LHCN-M2 (cell line): ENCODE data around the gene AGXT. TPM values are rescaled to one million over a fixed set of nuclear protein-coding genes. Genes with fewer than 3 reads are reported as not detected.

ENCODE experiments used
- DNase-seq: peaks from one replicate; pipeline ENCODE4 v3.0.0-alpha.2; 2012; ENCODE audit warnings: low read depth
- total RNA-seq: library from RNA; depleted of rRNA; stranded (reverse); fragments of >200 nt; gene quantifications from 2 replicates; pipeline ENCODE4 v1.2.3, GENCODE V29; 2014

The AGXT gene
- total RNA-seq, 1 experiment from 2014 or later: not detected

DNA sequence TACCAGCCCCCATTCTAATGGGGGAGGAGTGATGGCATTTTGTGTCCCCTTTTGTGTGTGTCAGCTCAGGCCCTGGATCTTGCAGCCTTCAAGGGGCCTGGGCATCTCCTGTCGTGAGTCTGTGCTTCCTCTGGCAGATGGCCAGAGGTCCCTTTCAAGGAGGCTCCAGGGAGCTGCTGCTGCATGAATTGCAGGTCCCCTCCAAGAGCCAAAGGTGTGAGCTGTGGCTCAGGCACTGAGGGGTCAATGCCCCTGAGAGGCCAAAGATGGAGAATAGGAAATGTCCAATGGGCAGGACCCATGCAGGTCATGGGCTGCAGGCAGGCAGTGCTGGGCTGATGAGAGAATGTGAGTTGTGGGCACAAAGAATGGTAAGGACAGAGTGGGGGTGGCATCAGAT lies 16.9 kb downstream of the AGXT start:
- DNase-seq: no peak

- DNase-seq: no peak
Observed at GRCh38 chr2:240886023-240886565, 17.5 kb downstream of the AGXT start.

- DNase-seq: no peak
Observed at GRCh38 chr2:240886678-240887609, 18.3 kb downstream of the AGXT start.

GRCh38 chr2:240887631-240888030 lies 19.0 kb downstream of the AGXT start:
- DNase-seq: no peak

DNA sequence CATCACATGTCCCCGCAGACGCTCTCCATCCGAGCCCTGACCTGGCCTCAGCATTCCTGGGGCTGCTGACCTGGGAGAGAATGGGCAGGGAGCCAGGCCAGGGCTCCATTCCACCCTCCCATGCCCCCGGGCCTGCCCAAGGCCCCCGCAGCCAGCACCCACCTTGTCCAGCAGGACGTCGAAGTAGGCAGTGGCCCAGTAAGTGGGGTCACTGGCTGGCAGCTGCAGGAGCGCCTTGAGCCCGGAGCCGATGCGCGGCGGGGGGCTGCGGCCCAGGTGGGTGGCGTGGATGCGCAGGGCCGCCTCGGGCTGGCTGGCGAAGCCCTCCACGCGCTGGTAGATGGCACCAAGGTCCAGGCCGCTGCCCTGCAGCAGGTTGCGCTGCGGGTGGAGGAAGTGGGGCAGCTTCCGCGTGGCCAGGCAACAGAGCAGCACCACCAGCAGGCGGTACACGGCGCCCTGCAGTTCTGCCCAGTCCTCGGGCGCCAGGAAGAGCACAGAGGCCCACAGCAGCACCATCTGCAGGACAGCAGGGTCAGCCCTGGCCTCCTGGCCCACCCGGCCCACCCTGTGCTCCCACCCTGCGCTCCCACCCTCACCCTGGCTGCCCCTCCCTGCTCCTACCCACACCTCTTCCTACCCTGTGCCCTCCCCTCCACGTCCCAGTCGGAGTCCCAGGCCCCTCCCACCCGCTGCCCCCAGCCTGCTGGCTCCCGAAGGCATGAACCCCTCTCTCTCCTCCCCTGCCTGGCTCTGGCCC lies 19.7 kb downstream of the AGXT start:
- no peak for DNase-seq

- no peak for DNase-seq
Observed at GRCh38 chr2:240888890-240889573, 20.4 kb downstream of the AGXT start.

- DNase-seq: no peak
Observed at GRCh38 chr2:240889601-240890560, 21.3 kb downstream of the AGXT start.

DNA sequence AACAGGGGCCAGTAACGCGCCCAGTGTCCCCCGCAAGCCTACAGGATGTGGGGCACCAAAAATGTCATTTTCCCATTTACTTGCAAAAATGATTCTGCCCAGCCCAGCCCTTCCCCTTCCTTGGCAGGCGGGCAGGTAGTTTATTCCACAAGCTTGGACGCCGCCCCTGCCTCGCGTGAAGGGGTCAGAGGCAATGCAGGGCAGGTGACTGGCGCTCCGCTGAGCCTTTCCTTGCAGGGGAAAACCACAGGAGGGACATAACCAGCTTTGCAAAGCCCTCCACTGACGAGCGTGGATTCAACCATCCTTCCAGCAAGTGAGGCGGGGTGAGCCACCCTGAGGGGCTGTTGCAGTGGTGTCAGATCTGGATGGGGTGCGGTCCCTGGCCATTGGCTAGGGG lies 22.1 kb downstream of the AGXT start:
- DNase-seq: no peak

DNA sequence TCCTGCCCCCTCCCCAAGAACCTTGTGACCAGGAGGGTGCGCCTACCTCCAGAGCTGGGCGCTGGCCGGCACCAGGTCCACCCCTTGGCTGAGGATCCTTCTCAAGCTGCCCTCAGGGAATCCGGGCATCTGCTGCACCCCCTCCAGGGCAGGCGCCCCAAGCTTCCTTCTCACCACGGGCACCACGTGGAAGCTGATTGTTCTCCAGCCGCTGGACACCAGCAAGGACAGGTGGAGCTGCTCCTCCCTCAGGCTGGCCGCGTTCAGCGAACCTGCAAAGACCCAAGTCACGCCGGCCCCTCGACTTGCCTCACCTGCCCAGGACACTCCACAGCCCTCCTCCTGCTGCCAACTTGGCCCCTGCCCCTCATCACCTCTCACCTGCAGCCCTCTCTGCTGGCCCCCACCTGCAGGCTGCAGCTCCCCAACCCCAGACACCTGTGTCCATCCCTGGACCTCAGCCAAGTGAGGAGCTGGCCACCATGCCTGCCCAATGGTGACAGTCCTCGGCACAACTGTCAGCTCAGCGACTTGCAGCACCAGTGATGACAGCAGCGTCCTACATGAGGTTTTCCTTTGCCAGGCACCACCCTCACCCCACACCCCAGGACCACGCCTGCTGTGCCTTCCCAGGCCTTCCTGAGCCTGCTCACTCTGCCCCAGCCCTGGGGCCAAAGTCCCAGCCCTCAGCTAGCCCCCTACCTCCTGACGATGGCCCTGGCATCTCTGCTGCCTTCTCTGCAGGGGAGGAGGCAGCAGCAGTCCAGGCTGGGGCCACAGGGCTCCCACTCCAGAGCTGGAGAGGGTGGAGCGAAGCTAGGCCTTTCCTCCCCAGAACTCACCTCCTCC lies 23.1 kb downstream of the AGXT start:
- no peak for DNase-seq

GRCh38 chr2:240892356-240892755 lies 23.7 kb downstream of the AGXT start:
- no peak for DNase-seq

DNA sequence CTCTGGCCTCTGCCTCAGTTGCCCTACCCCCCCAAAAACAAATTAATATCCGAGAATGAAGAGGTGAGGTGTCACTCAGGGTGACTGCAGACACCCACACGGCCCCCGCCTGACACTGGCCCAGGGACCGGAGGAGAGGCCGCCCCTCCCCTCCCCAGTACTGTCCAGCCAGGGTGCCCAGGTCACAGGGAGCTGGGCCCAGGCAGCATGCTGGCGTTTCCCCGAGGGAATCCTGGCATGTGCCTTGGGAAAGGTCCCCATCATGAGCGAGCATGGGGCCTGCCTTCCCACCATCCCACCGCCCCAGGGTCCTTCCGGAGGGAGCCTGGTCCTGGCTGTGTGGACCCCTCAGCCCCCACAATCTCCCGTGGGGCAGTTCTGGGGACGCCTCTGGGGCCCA lies 24.3 kb downstream of the AGXT start:
- DNase-seq: no peak

DNA sequence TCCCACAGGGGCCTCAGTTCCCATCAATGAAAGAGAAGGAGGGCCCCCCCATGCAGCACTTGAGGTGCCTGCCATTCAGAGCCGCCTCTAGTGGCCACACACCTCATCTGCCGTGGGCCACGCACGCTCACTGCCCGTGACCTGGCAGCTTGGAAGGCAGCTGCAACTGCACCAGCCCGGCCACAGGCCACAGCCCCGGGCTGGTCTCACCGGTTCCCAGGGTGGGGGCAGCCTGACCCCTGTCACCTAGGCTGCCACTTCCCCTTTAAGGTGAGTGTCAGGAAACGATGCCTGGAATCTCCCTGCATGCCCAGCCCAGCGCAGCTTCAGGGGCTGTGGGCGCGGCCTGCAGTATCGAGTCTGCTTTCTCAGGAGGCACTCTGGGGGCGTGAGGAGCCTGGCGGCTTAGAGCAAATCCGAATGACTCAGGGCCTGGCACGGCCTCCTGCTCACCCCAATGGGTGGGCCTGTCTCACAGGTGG lies 24.8 kb downstream of the AGXT start:
- no peak for DNase-seq

GRCh38 chr2:240894006-240894405 lies 25.4 kb downstream of the AGXT start:
- no peak for DNase-seq

DNA sequence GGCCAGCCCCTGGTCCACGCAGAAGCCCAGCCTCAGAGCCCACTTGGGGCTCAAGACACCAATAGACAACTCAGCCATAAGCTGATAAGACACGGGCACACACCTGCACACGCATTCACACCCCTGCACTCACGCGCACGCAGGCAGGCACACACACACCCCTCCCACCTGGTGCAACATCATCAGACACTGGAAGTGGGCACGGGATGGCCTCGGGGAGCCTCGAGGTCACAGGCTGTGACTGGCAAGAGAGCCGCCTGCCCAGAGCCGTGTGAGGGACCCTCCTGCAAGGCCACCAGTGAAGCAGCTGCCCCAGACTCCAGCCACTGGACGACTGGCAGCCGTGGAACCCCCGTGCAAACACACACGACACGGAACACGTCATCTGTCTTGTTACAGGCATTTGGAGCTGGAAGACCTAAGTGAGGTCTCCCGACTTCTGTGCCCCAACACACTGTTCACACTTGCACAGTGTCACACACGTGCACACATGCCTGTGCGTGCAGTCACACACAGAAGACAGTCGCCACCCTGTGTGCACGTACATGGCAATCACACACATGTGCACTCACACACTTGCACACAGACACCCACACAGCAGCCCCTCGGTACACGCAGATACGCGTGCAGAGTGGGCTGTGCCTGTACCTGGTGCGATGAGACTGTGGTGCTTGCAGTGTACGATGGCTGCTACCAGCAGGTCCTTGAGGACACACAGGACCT lies 26.4 kb downstream of the AGXT start:
- no peak for DNase-seq

DNA sequence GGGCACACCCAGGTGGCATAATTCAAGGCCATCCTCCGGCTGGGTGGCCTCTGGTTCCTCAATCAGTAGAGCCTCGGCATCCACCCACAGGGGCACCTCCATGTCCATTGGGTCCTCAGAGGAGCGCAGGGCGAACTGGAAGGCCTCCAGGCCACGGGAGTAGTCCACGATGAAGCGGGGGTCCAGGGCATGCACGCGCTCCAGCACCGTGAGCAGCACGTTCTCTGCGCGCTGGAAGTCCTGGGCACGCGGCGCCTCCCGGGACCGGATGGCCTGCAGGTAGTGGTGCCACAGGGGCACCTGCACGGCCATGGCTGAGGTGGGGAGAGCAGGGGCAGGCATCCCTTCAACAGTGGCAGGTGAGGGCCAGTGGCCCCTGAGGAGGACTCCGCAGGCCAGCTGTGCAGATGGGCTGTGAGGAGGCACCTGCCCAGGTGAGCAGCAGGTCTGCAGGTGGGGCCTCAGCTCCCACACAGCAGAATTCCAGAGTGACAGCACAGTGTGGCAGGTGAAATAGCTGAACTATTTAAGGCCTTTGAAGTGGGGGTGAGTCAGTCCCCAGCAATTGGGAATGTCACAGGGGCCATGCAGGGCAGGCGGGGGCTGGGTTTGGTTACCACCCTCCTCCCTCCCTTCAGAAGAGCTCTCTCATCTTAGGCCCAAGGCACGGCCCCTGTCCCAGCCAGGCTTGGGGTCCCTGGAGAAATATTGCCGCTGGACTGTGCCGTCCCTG lies 27.2 kb downstream of the AGXT start, which contains the start of gene MAB21L4:
Gene MAB21L4 (minus strand): TSS at position 501 of the 733 bp plus-strand sequence. CDS start 159 bp downstream, at position 342.
- no peak for DNase-seq

DNA sequence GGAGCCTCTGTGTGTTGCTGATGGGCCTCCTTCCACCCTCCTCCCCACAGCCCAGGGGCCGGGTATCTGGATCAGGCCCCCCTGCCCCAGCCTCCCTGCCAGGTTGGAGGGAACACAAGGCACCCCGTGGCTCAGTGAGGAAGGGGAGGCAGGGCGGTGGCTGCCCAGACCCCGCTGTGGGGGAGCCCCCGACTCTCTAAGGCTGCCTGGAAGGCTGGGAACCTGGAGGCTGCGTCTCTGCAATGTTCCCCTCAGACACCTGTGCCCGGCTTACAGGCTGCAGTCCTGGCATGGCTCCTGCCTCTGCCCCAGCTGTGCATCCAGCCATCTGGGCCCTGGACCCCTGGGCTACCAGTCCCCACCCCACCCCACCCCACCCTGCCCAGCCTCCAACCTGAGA lies 27.8 kb downstream of the AGXT start:
- DNase-seq: no peak

GRCh38 chr2:240896871-240897692 lies 28.5 kb downstream of the AGXT start:
- DNase-seq: no peak
